Tibial nerve (tissue), 3 donors: Measurements from ENCODE around the gene PLD3.

Experiments used
- CTCF ChIP-seq, 5 experiments: fragments of 200-600 bp in 3 of 5; fragments of 450-650 bp in 2 of 5; sonication (generic) in 3 of 5; IDR thresholded peaks; one replicate each; pipeline ENCODE4 v1.5.1; 2016 to 2019; ENCODE audit warnings: antibody characterized with exemption in 5 of 5, mild to moderate bottlenecking in 3 of 5, moderate library complexity in 2 of 5
- POLR2A ChIP-seq, 2 donors: fragments of 450-650 bp; IDR thresholded peaks; one replicate each; pipeline ENCODE4 v1.6.1; 2017; ENCODE audit warnings: antibody characterized with exemption in 2 of 2, mild to moderate bottlenecking in 2 of 2, moderate library complexity in 2 of 2

GRCh38 chr19:40360708-40361241, 12.3 kb downstream of the PLD3 start:
- TF ChIP-seq CTCF (IDR thresholded peaks at IDR 0.05) (no peak), POLR2A (IDR thresholded peaks at IDR 0.05) (no peak)
